K562 treated with DMSO at 1 percent for 24 hours (cell line): Measurements from ENCODE around the gene FBXL4. TPM values are rescaled to one million over a fixed set of nuclear protein-coding genes. Genes with fewer than 3 reads are reported as not detected.

ENCODE experiments used
- total RNA-seq: library from RNA; unstranded; fragments of 300-600 nt; gene quantifications from 2 replicates; pipeline ENCODE4 v1.2.3, GENCODE V29; 2022; ENCODE audit warnings: low read depth; ENCODE audit not compliant: insufficient read depth

Gene FBXL4
- 2.9 and 4.6 TPM in 2 replicates for total RNA-seq

GRCh38 chr6:98947411-98948292 is at the start of gene FBXL4:
TSS of gene FBXL4 (minus strand) at chr6:98947946. CDS start at chr6:98926988, 20,958 bp downstream.

DNA sequence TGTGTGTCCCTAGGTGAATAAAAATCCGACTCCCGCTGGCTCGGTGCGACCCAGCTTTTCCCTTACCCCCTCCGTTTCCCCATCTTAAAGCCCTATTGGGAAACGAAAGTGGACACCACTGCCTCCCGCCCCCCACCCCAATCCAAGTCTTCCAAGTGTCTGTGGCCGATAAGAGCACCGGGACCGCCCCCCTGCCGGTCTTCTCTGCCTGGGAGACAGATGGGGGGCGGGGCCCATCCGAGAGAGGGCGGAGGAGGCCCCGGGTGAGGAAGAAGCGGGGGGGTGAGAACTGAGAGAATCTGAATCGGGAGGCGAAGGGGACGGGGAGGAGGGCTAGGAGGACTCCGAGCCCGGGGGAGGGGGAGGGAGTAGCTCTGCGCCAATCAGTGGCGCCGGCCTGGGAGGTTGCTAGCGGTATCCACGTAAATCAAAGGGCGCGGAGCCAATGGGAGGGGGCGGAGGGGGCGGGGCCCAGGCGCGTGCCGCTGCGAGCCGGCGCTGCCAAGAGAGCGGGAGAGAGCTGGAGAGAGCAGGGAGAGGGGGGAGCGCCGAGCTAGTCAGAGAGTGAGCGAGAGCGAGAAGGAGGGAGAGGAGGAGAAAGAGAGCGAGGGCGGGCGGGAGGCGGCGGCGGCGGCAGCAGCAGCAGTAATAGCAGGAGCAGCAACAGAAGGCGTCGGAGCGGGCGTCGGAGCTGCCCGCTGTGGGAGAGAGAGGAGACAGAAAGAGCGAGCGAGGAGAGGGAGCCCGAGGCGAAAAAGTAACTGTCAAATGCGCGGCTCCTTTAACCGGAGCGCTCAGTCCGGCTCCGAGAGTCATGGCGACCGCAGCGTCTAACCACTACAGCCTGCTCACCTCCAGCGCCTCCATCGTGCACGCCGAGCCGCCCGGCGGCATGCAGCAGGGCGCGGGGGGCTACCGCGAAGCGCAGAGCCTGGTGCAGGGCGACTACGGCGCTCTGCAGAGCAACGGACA is 113.4 kb downstream of the FBXL4 start, which contains the start of gene POU3F2:
Gene POU3F2 (plus strand): TSS at position 515 of the 972 bp plus-strand sequence. CDS start 300 bp downstream, at position 815.

Other genes with a start within 250 kb of the FBXL4 start
- 0.31 and 0.53 TPM in 2 replicates for gene POU3F2, start 113.4 kb downstream of the FBXL4 start, total RNA-seq